Measurements from ENCODE around the gene SLC35E2B. TPM values are rescaled to one million over a fixed set of nuclear protein-coding genes. Genes with fewer than 3 reads are reported as not detected.
A peak's percentile ranks its signal among the peaks of the same experiment; 100 is the strongest.

SLC35E2B gene
- total RNA-seq, 2 donors from 2014 or later = 18.4 to 22.1 TPM

GRCh38 chr1:1625404-1625775, 67.2 kb downstream of the SLC35E2B start:
- peaks cover 13% of the 10 kb centered on the region for H3K36me3 ChIP-seq
- DNase-seq (ENCODE audit: low spot score) = no peak
- no peak overlapping the region for H3K4me3 ChIP-seq
- H3K27me3 ChIP-seq = no peaks in the 10 kb centered on the region
- H3K27ac ChIP-seq = no peak overlapping the region
- H3K4me1 ChIP-seq = peaks cover 0 to 33% of the 10 kb centered on the region in 2 donors
- no peak for TF ChIP-seq CTCF (IDR thresholded peaks at IDR 0.05)
- H3K9me3 ChIP-seq = no peaks in the 10 kb centered on the region

- H3K27me3 ChIP-seq = no peaks in the 10 kb centered on the region
- no peaks in the 10 kb centered on the region for H3K9me3 ChIP-seq
- no peak for DNase-seq (ENCODE audit: low spot score)
- H3K4me1 ChIP-seq = peaks cover 0 to 35% of the 10 kb centered on the region in 2 donors
- no peak for TF ChIP-seq CTCF (IDR thresholded peaks at IDR 0.05)
- peak overlapping the region in 1 of 2 donors; percentile 43 for H3K27ac ChIP-seq
- peaks cover 13% of the 10 kb centered on the region for H3K36me3 ChIP-seq
- H3K4me3 ChIP-seq = no peak overlapping the region
Measured at GRCh38 chr1:1624443-1625403, 67.9 kb downstream of the SLC35E2B start.

DNA sequence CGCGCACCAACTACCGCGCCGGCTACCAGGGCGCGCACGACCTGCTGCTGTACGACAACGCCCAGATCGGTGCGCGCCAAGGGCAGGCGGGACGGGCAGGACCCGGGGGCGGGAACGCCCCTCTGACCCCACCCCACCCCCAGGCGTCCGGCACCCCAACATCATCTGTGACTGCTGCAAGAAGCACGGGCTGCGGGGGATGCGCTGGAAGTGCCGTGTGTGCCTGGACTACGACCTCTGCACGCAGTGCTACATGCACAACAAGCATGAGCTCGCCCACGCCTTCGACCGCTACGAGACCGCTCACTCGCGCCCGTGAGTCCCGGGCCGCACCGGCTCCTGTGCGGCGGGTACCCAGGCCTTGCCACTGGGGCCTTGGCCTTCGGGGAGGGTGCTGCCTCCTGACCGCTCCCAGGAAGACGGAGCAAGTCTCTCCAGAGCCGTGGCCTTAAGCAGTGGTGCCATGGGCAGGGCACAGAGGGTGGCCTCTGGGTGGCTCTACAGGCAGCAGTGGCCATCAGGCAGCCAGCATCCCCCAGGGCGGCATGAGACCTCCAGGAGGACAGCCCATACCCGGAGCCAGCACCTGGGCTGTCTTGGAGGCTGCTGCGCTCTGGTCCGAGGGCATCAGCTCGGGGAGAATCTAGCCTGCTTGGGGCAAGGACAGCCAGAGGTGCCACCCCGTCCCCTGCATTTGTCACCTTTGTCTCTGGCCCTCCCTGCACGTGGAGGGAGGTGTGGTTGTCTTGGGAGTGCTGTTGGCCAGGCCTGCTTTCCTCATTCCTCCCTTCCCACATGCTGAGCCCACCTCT, 68.8 kb downstream of the SLC35E2B start:
- Histone ChIP-seq H3K4me1 (peaks cover 0 to 40% of the 10 kb centered on the region in 2 donors), H3K36me3 (peaks cover 13% of the 10 kb centered on the region)

GRCh38 chr1:1623181-1623630, 69.4 kb downstream of the SLC35E2B start:
- TF ChIP-seq CTCF (IDR thresholded peaks at IDR 0.05) = no peak
- peaks cover 0 to 40% of the 10 kb centered on the region in 2 donors for H3K4me1 ChIP-seq
- DNase-seq (ENCODE audit: low spot score) = no peak

More for the DNA sequence above, 68.8 kb downstream of the SLC35E2B start:
- H3K27ac ChIP-seq = no peak overlapping the region
- DNase-seq (ENCODE audit: low spot score) = no peak
- H3K4me3 ChIP-seq = no peak overlapping the region
- H3K9me3 ChIP-seq = no peaks in the 10 kb centered on the region
- H3K27me3 ChIP-seq = no peaks in the 10 kb centered on the region
- TF ChIP-seq CTCF (IDR thresholded peaks at IDR 0.05) = no peak

DNA sequence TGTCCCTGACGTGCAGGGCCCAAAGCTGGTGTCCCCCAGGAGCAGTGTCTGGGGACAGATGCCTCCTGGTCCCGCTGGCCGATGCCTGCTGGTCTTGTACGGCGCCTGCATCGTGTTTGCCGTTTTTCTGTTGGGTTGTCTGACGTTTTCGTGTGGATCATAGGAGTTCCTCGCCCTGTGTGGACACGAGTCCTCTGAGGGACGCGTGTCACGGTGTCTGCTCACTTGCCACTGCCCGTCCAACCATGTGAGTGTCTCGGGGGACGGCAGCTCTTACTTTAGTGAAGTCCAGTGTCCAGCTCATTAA, 69.9 kb downstream of the SLC35E2B start:
- peaks cover 3% of the 10 kb centered on the region for H3K36me3 ChIP-seq

More at GRCh38 chr1:1623181-1623630, 69.4 kb downstream of the SLC35E2B start:
- peaks cover 8% of the 10 kb centered on the region for H3K36me3 ChIP-seq
- H3K27ac ChIP-seq = no peak overlapping the region
- no peaks in the 10 kb centered on the region for H3K27me3 ChIP-seq
- no peak overlapping the region for H3K4me3 ChIP-seq
- no peaks in the 10 kb centered on the region for H3K9me3 ChIP-seq

More for the DNA sequence above, 69.9 kb downstream of the SLC35E2B start:
- Histone ChIP-seq H3K4me1 (peaks cover 0 to 40% of the 10 kb centered on the region in 2 donors), H3K27ac (no peak overlapping the region), H3K4me3 (no peak overlapping the region), H3K27me3 (no peaks in the 10 kb centered on the region), H3K9me3 (no peaks in the 10 kb centered on the region)
- no peak for TF ChIP-seq CTCF (IDR thresholded peaks at IDR 0.05)
- DNase-seq (ENCODE audit: low spot score) = no peak

All from right atrium auricular region (tissue), 2 donors.